ENCODE results near the gene SPEF1. TPM values are rescaled to one million over a fixed set of nuclear protein-coding genes. Genes with fewer than 3 reads are reported as not detected.

Gene SPEF1
- total and polyA plus RNA-seq, 2 of the 13 experiments (the other 11 are each of a cell fraction or from before 2014, with no cell fraction given) = 0.11 to 0.27 TPM

- TF ChIP-seq ZNF142 (CRISPR knock-in tag; IDR thresholded peaks at IDR 0.05) (no peak), MYPOP (CRISPR knock-in tag; IDR thresholded peaks at IDR 0.05) (no peak), PHF20 (CRISPR knock-in tag; IDR thresholded peaks at IDR 0.05) (no peak), ZGPAT (CRISPR knock-in tag; IDR thresholded peaks at IDR 0.05) (no peak), ZNF484 (CRISPR knock-in tag; IDR thresholded peaks at IDR 0.05; ENCODE audit: borderline replicate concordance, low read depth) (no peak), HNRNPL (IDR thresholded peaks at IDR 0.05; ENCODE audit: low read depth, low read length) (0 out of 2 replicates have a peak, but pooled peaks have one; percentile 19), ATF5 (CRISPR knock-in tag; IDR thresholded peaks at IDR 0.05; ENCODE audit: low read depth) (no peak), HNF4A (CRISPR knock-in tag; IDR thresholded peaks at IDR 0.05) (peak; percentile 50), SP140L (CRISPR knock-in tag; IDR thresholded peaks at IDR 0.05; ENCODE audit: borderline replicate concordance) (no peak), RFX1 (IDR thresholded peaks at IDR 0.05) (no peak), NFIB (CRISPR knock-in tag; IDR thresholded peaks at IDR 0.05; ENCODE audit: borderline replicate concordance) (peak; percentile 78; the same call in 1 of the 2 replicates), RBM39 (IDR thresholded peaks at IDR 0.05; ENCODE audit: low read depth, low read length, poor library complexity, severe bottlenecking) (no peak), KLF16 (CRISPR knock-in tag; IDR thresholded peaks at IDR 0.05) (no peak)
- TF ChIP-seq, protein P1, sequence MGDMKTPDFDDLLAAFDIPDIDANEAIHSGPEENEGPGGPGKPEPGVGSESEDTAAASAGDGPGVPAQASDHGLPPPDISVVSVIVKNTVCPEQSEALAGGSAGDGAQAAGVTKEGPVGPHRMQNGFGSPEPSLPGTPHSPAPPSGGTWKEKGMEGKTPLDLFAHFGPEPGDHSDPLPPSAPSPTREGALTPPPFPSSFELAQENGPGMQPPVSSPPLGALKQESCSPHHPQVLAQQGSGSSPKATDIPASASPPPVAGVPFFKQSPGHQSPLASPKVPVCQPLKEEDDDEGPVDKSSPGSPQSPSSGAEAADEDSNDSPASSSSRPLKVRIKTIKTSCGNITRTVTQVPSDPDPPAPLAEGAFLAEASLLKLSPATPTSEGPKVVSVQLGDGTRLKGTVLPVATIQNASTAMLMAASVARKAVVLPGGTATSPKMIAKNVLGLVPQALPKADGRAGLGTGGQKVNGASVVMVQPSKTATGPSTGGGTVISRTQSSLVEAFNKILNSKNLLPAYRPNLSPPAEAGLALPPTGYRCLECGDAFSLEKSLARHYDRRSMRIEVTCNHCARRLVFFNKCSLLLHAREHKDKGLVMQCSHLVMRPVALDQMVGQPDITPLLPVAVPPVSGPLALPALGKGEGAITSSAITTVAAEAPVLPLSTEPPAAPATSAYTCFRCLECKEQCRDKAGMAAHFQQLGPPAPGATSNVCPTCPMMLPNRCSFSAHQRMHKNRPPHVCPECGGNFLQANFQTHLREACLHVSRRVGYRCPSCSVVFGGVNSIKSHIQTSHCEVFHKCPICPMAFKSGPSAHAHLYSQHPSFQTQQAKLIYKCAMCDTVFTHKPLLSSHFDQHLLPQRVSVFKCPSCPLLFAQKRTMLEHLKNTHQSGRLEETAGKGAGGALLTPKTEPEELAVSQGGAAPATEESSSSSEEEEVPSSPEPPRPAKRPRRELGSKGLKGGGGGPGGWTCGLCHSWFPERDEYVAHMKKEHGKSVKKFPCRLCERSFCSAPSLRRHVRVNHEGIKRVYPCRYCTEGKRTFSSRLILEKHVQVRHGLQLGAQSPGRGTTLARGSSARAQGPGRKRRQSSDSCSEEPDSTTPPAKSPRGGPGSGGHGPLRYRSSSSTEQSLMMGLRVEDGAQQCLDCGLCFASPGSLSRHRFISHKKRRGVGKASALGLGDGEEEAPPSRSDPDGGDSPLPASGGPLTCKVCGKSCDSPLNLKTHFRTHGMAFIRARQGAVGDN (CRISPR knock-in tag; IDR thresholded peaks at IDR 0.05) = peak; percentile 45
Observed at GRCh38 chr20:3763671-3764601, 17.3 kb downstream of the SPEF1 start (continued).
